Right ventricle myocardium inferior (tissue), 1 donor: ENCODE results near the gene SERHL2. TPM values are rescaled to one million over a fixed set of nuclear protein-coding genes. Genes with fewer than 3 reads are reported as not detected.
"Not testable (repeated sequence)": the region's sequence is repeated elsewhere in the genome, so short reads cannot be mapped to it uniquely, and the experiment has no call there.

Experiments
- ATAC-seq: fragments of 200-7000 bp; cut with Tn5 transposase; one replicate; pipeline ENCODE4 v1.9.1; 2020; ENCODE audit warnings: mild to moderate bottlenecking, moderate library complexity
- DNase-seq: peaks from one replicate; pipeline ENCODE4 v3.0.0; 2021; ENCODE audit errors: missing footprints
- intact Hi-C: fragments of 100-400 bp; cut with DNase I; formaldehyde crosslinking; loops from one replicate; pipeline ENCODE4 v1.11.0; 2022
- long read RNA-seq: library from polyadenylated mRNA; unstranded; transcript quantifications from one replicate; pipeline ENCODE4 v2.0.0, GENCODE V29; 2021
- total RNA-seq: library from RNA; stranded (reverse); fragmentation: NEBNext Ultra II Directional; extraction: Animal tissue kit (Norgen Biotek cat#: 25700); gene quantifications from one replicate; pipeline ENCODE4 v1.2.1, GENCODE V29; 2021
- donor health status: DM: no; HTN: yes; CAD: no; lungs with severe emphysema.

Gene SERHL2, protein sequence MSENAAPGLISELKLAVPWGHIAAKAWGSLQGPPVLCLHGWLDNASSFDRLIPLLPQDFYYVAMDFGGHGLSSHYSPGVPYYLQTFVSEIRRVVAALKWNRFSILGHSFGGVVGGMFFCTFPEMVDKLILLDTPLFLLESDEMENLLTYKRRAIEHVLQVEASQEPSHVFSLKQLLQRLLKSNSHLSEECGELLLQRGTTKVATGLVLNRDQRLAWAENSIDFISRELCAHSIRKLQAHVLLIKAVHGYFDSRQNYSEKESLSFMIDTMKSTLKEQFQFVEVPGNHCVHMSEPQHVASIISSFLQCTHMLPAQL
- 2.6 TPM for total RNA-seq
- long read RNA-seq, partial matches to known transcripts = 1 of 1 reads
- long read RNA-seq, other reads (novel, unspliced or antisense) = 0 of 1 reads

DNA sequence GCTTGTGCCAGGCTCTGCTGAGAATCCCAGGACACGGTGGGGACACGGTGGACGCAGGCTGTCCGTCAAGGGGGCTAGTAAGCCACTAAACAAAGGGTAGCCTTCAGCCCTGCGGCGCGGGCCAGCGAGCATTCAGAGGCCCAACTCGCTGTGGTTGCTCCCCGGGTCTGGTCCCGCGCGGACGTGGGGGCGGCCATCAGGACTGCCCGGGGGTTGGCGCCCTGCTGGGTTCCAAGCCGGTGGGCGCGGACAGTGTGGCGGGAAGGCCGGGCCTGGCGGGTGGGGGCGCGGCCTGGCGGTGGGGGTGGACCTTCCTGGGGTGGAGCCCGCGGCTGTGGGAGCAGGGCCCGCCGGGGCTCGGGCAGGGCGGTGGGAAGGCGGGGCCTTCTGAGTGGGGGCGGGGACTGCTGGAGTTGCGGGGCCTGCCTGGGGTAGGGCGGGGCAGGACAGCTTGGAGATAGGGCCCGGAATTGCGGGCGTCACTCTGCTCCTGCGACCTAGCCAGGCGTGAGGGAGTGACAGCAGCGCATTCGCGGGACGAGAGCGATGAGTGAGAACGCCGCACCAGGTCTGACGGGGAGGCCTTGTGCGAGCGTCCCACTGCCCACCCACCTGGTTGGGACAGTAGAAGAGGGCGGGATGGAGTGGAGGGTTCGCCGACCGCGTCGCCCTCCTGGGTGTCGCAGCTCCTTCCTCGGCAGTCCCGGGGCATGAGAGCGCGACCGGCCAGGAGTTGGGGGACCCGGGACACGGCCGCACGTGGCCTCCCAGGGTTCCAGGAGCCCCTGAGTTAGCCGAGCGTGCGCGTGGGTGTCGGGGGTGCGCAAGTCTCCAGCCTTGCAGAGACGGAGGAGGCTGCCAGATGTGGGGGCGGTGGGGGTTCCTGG is at the start of gene SERHL2:
Gene SERHL2 (plus strand): TSS at position 482 of the 887 bp plus-strand sequence. CDS start 65 bp downstream, at position 547.
- DNase-seq = peak; percentile 90
- intact Hi-C loops = loop anchor here (5.0 kb wide), 2 partner anchors 59 to 461 kb away; partner anchors contain the start of genes NDUFA6 and POLDIP3
- peak; percentile 98 for ATAC-seq

DNA sequence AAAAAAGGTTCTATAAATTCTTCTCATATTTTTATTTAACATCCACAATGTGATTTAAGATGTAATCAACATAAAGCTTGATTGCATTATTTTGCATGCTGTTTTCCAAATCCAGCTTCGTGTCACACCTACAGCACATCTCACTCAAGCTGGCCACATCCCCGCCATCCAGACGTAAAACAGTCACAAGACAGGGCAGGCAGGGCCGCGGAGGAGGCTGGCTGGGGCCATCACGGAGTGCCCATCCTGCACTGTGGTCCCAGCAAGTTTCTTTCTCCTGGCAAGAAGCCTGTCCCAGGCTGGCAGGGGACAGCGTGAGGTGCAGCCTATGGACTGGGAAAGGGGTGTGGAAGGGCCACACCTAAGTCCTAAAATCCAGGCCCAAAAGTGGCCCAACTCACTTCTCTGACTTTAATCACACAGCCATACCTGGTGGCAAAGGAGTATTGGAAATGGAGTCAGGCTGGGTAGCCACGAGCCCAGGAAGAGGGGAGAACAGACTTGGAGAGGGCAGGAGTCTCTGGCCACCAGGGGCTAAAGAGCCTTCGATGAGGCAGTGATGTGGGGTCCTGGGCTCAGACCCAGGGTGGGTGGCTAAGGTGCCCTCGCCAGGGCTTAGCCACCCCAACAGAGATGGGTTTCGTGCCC is 45.3 kb upstream of the SERHL2 start:
- ATAC-seq, intact Hi-C loops, DNase-seq: not testable (repeated sequence)

DNA sequence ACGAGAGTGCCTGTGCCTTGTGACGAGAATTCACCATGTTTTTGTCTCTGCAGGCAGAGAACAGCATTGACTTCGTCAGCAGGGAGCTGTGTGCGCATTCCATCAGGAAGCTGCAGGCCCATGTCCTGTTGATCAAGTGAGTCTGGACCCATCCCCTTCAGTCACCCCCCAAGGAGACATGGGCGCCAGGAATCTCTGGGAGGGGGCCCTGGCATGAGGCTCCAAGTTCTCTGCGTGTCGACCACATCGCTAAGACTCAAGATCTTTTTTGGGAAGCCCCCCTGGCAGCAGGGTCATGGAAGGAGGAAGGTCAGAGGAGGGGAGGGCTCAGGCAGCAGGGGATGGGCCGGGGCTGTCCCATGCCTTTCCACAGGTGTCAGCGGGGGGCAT is 44.8 kb upstream of the SERHL2 start:
- DNase-seq, ATAC-seq, intact Hi-C loops: not testable (repeated sequence)

DNA sequence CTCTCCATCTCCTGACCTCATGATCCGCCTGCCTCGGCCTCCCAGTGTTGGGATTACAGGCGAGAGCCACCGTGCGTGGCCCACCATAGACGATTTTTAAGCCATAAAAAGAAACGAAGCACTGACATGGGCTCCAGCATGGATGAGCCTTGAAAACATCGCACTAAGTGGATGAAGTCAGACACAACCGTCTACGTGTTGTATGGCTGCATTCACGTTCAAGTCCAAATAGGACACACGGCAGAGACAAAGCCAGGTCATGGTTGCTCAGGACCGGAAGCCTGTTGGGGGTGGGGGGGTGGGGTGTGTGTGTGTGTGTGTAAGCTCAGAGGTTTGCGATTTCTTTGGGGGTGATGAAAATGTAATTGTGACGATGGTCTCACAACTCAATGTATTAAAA is 44.2 kb upstream of the SERHL2 start:
- DNase-seq (no peak), ATAC-seq (no peak)
- intact Hi-C loops = no loop called here

DNA sequence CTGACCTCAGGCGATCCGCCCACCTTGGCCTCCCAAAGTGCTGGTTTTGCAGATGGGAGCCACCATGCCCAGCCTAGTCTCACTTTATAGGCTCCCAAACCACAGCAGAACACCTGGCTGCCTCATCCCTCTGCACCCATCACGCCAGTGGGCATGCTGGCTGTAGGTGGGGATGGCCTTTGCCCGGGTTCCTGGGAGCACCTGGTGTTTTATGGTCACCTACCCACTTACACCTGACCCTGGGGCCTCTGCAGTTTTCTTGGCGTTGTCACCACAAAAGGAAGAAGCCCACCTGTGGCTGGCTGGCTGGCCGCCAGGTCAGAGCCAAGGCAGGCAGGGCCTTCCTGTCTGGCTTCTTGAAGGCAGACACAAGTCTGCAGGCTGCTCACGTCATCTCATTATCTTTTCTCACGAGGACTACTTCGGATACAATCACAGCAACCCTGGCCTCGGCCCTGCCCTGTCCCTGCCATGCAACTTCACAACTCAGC is 42.3 kb upstream of the SERHL2 start:
- intact Hi-C loops = no loop called here
- DNase-seq = no peak
- no peak for ATAC-seq

DNA sequence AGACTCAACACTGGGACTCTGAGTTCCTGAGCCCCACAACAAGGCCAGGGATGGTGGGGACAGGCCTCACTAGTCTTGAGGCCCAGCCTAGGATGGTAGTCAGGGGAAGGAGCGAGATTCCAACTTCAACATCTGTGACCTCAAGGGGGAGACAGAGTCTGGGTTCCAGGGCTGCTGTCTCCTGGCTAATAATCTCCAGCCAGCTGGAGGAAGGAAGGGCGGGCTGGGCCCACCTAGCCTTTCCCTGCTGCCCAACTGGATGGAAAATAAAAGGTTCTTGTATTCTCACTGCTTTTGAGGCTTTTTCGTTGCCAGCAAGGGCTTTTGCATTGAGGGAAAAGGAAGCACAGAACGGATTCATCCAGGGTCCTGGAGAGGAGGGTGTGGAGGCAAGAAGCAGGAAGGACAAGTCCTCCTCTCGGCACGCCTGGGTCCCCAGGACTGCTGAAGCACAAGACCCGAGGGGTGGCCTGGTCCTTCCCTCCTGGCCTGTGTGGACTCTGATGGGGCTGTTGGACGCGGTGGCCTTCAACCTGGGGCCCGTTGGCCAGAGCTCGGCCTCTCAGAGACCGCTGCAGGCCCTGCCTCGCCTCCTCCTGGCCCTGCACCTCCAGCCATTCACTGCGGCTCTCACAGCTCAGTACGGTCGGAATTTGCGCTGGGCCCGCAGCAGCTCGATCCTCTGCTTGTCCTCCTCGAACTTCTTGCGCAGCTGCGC is 41.3 kb upstream of the SERHL2 start:
- DNase-seq, intact Hi-C loops: not testable (repeated sequence)
- peak; percentile 49 for ATAC-seq

DNA sequence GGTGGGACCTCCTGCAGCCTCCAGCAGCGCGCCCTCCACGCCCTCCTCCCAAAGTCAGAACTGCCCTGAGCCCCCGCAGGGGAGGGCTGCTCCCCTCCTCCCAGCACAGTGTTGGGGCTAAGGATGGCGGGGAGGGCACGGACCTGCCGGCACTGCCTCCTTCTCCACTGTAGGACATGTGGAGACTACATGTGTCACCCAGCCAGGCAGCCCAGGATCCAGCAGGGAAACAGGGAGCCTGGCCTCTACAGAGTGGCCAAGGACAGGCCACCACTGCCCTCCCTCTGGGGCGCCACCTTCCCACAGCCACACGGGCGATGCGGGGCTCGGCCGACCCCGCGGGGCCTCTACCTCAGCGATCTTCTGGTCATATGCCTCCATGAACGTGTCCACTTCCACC is 39.4 kb upstream of the SERHL2 start:
- DNase-seq, intact Hi-C loops: not testable (repeated sequence)

DNA sequence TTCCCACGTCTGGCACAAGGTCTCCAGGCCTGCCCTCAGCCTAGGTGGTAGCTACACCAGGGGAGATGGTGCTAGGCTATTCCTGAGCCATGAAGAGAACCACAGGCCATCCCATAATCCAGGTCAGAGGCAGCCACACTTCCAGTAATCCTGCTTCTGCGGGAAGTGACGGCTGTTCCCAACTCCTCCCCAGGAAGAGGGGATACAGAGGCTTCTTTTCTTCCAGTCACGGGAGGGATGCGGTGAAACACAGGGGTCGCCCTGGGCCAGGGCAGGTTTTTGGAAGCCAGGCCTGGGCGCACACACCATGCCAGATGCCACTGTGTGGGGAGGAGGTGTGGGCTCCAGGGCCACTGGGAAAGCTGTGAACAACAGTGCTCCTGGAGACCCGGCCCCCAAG is 38.5 kb upstream of the SERHL2 start:
- ATAC-seq, DNase-seq, intact Hi-C loops: not testable (repeated sequence)

More for the DNA sequence above, 39.4 kb upstream of the SERHL2 start:
- ATAC-seq = not testable (repeated sequence)

DNA sequence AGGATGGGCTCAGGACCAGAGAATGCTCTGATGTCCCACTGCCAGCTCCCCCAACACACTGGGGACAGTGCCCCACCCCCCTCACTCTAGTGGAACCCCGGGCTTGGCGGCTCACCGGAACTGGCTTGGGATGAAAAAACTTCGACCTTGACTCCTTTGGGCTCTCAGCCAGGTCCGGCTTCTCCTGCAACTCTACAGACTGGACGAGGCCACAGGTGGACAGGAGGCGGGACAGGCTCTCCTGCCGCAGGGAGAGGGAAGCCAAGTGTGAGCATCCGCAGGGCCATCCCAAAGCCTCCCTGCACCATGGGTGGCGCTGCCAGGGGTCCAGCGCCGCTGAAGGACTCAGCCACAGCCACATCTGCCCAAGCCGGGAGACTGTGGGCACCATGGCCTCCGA is 37.9 kb upstream of the SERHL2 start:
- DNase-seq = no peak
- intact Hi-C loops = no loop called here

DNA sequence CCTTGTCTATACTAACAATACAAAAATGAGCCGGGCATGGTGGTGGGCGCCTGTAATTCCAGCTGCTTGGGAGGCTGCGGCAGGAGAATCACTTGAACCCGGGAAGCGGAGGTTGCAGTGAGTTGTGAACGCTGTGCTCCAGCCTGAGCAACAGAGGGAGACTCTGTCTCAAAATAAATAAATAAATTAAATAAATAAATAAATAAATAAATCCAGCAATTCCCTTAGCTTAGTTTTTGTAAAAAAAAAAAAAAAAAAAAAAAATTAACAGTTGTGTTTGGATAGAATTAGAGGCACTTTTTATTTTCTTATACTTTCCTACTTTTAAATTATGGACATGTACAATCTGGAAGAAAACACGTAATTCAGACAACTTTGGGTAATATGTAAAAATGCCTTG is 36.7 kb upstream of the SERHL2 start:
- DNase-seq, intact Hi-C loops, ATAC-seq: not testable (repeated sequence)

More for the DNA sequence above, 37.9 kb upstream of the SERHL2 start:
- ATAC-seq = no peak

DNA sequence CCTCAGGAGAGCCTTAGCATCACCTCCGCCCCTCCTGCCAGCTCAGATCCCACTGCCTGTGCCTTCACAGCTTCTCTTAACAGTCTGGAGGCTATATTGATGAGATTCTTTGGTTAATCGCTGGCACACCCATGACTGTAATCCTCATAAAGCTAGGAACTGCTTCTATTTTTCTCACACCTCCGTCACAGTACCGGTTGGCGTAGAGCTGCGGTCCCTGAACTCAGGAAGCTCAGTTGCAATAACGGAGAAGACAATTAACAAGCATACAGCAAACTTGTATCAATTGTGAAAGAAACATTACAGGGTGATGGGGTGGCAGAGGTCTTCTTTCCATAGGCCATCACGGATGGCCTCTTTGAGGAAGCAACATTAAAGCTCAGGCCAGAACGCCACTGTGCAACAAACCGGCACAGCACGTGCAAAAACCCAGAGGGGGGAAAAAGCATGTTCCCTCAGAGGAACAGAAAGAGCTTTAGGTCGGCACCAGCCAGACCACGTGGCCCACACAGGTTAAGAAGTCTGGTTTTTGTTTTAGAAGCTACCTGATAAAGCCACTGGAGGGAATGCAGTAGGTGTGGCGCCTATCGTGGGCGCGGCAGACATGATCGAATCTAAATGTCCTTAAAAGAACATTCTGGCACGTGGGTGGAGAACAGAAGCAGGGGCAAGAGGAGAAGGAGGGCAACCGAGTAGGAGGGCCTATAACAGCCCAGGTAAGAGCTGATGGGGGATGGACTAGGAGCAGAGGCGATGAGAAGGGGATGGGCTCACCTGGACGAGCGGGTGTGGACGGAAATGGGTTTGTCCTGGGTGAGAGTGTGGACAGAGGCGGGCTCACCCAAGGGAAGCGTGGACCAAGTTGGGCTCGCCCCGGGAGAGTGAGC is 34.9 kb upstream of the SERHL2 start:
- DNase-seq, intact Hi-C loops: not testable (repeated sequence)
- ATAC-seq = peak; percentile 6

DNA sequence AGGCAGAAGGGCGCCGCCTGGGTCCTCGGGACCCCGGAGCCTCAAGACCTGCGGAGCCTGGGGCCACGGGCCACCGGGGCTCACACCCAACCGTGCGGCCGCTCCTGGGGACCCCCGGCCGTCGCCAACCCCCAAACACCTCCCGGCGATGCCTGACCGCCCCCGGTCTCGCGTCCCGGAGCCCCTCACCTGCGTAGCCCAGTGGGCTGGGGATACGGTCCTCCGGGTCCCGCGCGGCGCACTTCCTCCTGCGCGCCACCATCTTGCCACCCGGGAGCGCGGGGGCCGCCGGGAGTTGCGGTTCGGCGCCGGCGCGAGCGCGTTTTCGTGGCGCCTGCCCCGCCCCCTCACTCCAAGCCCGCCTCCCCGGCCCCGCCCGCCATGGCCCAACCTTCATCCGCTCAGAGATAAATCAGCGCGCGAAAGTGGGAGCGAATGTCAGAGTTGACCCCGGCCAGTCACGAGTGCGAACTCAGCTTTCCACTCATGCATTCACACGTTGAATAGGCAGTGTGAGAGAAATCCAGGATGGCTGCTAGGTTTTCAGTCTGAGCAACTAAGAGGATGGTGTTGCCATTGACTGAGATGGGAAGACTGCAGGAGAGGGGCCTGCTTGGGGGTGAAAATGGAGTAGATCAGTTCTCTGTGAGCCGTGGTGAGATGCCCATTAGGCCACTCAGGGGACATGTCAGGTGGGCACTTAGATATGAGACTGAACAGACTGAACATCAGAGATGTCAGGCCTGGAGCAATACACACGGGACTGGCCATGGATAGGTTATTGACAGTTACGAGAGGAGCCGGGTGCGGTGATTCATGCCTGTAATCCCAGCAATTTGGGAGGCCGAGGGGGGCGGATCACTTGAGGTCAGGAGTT is 34.0 kb upstream of the SERHL2 start, which contains the start of gene RRP7A:
Gene RRP7A (minus strand): TSS at position 272 of the 877 bp plus-strand sequence. CDS start 10 bp downstream, at position 262.
- ATAC-seq = peak; percentile 93
- DNase-seq = peak; percentile 93
- intact Hi-C loops = no loop called here

DNA sequence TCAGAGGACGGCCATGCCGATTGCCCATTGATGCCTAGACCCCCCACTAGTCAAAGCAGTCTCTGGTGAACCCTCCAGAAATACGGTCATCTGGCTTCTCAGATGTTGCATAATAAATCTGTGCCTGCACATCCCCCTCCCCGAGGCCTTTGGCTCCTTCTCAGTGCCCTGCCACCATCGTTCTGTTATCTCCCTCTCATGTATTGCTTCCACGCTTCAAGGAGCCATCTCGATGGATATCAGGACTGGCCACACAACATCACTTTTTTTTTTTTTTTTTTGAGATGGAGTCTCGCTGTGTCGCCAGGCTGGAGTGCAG is 32.6 kb upstream of the SERHL2 start:
- intact Hi-C loops = no loop called here
- DNase-seq (no peak), ATAC-seq (no peak)

DNA sequence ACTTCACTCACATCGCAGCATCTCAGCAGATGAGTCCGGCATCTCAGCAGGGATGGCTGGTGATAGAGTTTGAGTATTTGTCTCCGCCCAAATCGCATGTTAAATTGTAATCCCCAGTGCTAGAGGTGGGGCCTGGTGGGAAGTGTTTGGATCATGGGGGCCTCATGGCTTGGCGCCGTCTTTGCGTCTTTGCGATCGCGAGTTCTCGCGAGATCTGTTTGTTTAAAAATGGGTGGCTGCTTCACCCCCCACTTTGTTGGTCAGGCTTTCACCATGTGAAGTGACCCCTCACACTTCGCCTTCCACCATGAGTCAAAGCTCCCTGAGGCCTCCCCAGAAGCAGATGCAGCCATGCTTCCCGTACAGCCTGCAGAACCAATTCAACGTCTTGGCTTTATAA is 31.2 kb upstream of the SERHL2 start:
- intact Hi-C loops = no loop called here
- ATAC-seq (no peak), DNase-seq (no peak)

DNA sequence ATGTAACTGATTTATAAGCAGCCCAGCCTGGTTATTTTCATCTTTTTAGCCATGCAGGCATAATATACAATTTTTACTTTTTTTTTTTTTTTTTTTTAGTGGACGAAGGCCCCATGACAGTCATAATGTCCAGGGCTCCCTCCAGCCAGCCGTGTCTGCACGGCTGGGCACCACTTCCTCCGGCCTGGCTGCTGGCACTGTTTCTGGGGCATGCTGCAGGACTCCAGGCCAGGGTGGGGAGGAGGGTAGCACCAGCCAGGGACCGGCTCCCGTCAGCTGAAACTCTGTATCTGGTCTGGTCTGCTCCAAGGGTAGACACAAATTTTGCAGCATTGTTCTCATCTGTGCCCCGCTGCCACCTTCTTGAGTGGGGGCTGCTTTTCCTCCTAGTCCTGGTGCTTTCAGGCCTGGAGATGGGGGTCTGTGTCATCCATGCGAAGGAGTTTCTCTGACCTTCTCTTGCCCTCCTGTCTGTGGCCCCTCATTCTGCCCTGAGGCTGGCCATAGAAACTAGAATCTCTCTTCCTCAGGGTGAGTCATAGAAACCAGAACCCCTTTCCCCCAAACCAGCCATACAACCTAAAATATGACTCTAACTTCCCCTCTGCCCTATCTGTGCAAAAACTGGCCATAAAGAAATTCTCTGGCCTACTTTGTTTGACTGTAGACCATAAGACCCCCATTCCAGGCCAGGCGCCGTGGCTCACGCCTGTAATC is 25.0 kb upstream of the SERHL2 start:
- intact Hi-C loops = no loop called here
- DNase-seq (no peak), ATAC-seq (no peak)

DNA sequence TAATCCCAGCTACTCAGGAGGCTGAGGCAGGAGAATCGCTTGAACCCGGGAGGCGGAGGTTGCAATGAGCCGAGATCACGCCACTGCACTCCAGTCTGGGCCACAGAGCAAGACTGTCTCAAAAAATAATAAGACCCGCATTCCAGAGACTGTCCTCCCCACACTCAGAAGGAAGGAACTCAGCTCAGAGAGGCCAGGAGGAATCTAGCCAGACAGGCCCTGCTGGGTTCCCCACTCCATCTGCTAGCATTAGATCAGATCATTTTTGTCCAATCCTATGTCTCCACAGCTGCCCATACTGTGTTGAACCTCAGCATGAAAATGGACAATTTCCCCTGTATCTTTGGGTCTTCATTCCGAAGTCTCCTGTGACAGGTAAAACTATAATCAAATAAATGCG is 24.3 kb upstream of the SERHL2 start:
- intact Hi-C loops, ATAC-seq, DNase-seq: not testable (repeated sequence)
